Parathyroid adenoma (tissue), 2 donors: ENCODE measurements around the gene NADK.
A peak's percentile ranks its signal among the peaks of the same experiment; 100 is the strongest.

Source experiments
- H2AFZ ChIP-seq: fragments of 300-600 bp; sonication (generic); one replicate; pipeline ENCODE4 v1.7.0; 2017; ENCODE audit warnings: antibody characterized with exemption, mild to moderate bottlenecking
- H3K27ac ChIP-seq: fragments of 300-600 bp; sonication (generic); one replicate; pipeline ENCODE4 v1.7.0; 2017
- H3K27me3 ChIP-seq: fragments of 300-600 bp; sonication (generic); one replicate; pipeline ENCODE4 v1.7.0; 2017; ENCODE audit warnings: low read length; ENCODE audit not compliant: control insufficient read depth, insufficient read depth
- H3K36me3 ChIP-seq: fragments of 300-600 bp; sonication (generic); one replicate; pipeline ENCODE4 v1.7.0; 2017; ENCODE audit warnings: low read length; ENCODE audit not compliant: control insufficient read depth, insufficient read depth
- H3K4me1 ChIP-seq: fragments of 300-600 bp; sonication (generic); one replicate; pipeline ENCODE4 v1.7.0; 2017; ENCODE audit warnings: control low read depth
- H3K4me2 ChIP-seq: fragments of 300-600 bp; sonication (generic); one replicate; pipeline ENCODE4 v1.7.0; 2017; ENCODE audit warnings: low read length
- H3K4me3 ChIP-seq: fragments of 300-600 bp; sonication (generic); one replicate; pipeline ENCODE4 v1.7.0; 2017; ENCODE audit warnings: low read depth, low read length
- H3K79me2 ChIP-seq: fragments of 300-600 bp; sonication (generic); one replicate; pipeline ENCODE4 v1.7.0; 2017; ENCODE audit warnings: control low read depth
- H3K9ac ChIP-seq: fragments of 300-600 bp; sonication (generic); one replicate; pipeline ENCODE4 v1.7.0; 2017; ENCODE audit warnings: mild to moderate bottlenecking
- H3K9me3 ChIP-seq: fragments of 300-600 bp; sonication (generic); one replicate; pipeline ENCODE4 v1.7.0; 2017; ENCODE audit warnings: low read length; ENCODE audit not compliant: control insufficient read depth
- TF ChIP-seq, protein P1 (sequence below): fragments of 300-600 bp; sonication (generic); IDR thresholded peaks from one replicate; pipeline ENCODE4 v1.7.0; 2017; ENCODE audit warnings: antibody characterized with exemption, mild to moderate bottlenecking
- donor health status: primary hyperparathyroidism.

The NADK gene

DNA sequence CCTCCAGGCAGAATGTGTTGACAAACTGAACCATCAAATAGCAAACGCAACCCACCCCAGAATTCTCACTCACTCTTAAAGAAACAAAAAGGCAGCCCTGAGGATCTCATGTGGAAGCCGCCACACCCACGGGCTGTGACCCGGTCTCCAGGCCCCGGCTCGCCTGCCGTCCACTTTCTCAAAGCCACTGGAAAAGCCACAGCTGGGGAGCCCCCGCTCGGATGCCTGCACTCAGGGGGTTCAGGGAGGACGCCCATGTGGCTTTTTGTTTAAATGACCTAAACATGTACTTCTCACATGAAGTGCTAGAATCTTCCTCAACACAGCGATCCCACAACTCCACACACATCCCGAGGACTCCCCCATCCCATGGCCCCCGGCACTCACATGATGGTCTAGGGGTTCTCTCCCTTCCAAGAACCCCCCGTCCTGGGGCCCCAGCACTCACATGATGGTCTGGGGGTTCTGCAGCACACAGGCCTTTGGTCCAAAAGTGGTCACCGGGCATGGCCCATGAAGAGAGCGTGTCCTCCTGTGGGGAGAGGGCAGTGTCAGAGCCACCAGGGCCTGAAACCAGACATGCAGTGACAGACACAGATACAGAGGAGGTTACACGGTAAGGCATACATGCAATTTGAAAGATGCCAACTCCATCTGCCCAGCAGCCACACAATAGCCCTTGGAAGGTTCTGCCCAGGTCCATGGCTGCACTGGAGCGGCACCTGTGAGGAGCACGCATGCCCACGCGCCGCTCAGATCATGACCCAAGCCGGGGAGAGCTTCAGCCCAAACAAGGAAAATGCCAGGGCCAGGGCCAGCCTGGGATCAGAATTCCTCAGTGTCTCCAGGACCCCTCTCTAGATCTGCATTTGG is 16.5 kb downstream of the NADK start:
- H2AFZ ChIP-seq, result no peak overlapping the region
- H3K79me2 ChIP-seq, result peaks cover 4% of the 10 kb centered on the region
- no peak overlapping the region for H3K27ac ChIP-seq
- no peak overlapping the region for H3K4me3 ChIP-seq
- no peak overlapping the region for H3K4me2 ChIP-seq
- no peaks in the 10 kb centered on the region for H3K36me3 ChIP-seq
- H3K27me3 ChIP-seq, result no peaks in the 10 kb centered on the region
- TF ChIP-seq, protein P1, sequence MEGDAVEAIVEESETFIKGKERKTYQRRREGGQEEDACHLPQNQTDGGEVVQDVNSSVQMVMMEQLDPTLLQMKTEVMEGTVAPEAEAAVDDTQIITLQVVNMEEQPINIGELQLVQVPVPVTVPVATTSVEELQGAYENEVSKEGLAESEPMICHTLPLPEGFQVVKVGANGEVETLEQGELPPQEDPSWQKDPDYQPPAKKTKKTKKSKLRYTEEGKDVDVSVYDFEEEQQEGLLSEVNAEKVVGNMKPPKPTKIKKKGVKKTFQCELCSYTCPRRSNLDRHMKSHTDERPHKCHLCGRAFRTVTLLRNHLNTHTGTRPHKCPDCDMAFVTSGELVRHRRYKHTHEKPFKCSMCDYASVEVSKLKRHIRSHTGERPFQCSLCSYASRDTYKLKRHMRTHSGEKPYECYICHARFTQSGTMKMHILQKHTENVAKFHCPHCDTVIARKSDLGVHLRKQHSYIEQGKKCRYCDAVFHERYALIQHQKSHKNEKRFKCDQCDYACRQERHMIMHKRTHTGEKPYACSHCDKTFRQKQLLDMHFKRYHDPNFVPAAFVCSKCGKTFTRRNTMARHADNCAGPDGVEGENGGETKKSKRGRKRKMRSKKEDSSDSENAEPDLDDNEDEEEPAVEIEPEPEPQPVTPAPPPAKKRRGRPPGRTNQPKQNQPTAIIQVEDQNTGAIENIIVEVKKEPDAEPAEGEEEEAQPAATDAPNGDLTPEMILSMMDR, result no peak
- H3K9me3 ChIP-seq, result no peaks in the 10 kb centered on the region
- H3K4me1 ChIP-seq, result no peaks in the 10 kb centered on the region
- H3K9ac ChIP-seq, result no peak overlapping the region

DNA sequence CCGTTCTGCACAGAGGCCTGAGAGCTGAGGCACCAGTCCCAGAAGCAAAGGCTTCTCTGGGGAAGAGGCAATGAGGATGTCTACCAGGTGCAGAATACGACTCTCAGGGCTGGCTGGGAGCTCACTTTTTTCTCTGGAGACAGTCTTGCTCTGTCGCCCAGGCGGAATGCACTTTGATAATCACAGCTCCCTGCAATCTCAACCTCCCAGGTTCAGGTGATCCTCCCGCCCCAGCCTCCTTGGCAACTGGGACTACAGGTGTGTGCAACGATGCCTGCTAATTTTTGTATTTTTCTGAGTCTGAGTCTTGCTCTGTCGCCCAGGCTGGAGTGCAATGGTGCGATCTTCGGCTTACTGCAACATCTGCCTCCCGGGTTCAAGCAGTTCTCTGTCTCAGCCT is 17.6 kb downstream of the NADK start:
- Histone ChIP-seq H3K27me3 (no peaks in the 10 kb centered on the region), H3K27ac (no peak overlapping the region), H2AFZ (no peak overlapping the region), H3K9me3 (no peaks in the 10 kb centered on the region), H3K79me2 (peaks cover 4% of the 10 kb centered on the region), H3K4me3 (no peak overlapping the region), H3K9ac (no peak overlapping the region), H3K4me2 (no peak overlapping the region), H3K36me3 (no peaks in the 10 kb centered on the region), H3K4me1 (no peaks in the 10 kb centered on the region)
- TF ChIP-seq, protein P1, result no peak

DNA sequence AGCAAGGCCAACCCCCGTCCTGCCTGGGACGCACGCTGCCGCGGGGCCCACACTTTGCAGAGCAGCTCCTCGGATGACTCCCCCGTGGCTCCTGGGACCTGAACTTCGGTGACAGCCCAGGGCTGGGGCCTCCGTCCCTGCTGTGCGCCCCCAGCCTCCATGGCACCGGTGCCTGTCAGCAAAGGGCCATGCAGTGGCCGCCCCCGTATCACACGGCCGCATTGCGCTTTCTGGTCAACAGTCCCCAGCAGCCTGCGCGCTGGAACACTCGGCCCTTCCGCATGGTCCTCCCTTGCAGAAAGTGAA is 18.0 kb downstream of the NADK start:
- H3K9me3 ChIP-seq, result no peaks in the 10 kb centered on the region
- no peak overlapping the region for H3K27ac ChIP-seq
- H3K79me2 ChIP-seq, result peaks cover 4% of the 10 kb centered on the region
- no peak overlapping the region for H3K4me3 ChIP-seq
- H3K9ac ChIP-seq, result no peak overlapping the region
- no peaks in the 10 kb centered on the region for H3K27me3 ChIP-seq
- H3K4me2 ChIP-seq, result no peak overlapping the region
- H2AFZ ChIP-seq, result no peak overlapping the region
- H3K36me3 ChIP-seq, result no peaks in the 10 kb centered on the region
- no peaks in the 10 kb centered on the region for H3K4me1 ChIP-seq
- TF ChIP-seq, protein P1, result no peak

DNA sequence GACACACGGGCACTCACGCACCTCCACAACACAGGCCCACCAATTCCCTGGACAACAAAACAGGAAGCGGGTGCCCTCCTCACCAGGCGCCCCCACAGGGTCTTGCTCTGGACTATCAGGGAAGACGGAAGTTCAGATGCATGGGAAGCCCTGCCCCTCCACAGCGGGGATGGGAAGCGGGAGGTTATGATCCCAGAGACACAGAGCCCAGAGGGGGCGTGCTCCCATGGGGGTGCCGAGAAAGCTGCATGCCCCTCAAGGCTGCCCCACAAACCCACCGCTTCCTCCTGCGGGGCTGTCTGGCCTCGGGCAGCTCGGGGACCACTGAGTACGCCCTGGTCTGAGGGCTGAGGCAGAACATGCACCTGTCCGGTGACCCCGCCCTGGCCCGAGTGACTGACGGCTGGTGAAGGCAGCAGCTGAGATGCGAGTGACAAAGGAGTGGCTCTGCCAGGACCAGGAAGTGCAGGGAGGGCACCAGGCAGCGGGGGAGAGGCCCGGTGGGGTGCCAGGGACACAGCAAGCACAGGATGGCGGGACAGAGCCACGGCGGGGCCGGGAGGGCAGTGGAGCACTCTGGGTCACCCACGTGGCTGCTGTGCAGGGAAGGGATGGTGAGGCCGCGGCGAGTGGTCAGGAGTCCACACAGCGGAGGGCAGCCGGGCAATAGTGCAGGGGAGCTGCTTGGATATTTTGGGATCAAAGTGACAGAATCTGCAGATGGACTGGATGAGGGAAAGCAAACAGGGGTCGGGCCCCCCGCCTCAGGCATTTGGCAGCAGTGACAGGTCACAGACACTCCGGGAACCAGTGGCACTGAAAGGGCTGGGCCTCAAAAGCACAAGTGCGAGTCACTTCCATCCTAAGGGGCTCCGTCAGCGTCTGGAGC is 18.6 kb downstream of the NADK start:
- H2AFZ ChIP-seq, result no peak overlapping the region
- peaks cover 4% of the 10 kb centered on the region for H3K79me2 ChIP-seq
- H3K9me3 ChIP-seq, result no peaks in the 10 kb centered on the region
- H3K9ac ChIP-seq, result no peak overlapping the region
- no peak overlapping the region for H3K4me3 ChIP-seq
- no peaks in the 10 kb centered on the region for H3K4me1 ChIP-seq
- peak overlapping the region; percentile 52 for H3K4me2 ChIP-seq
- H3K27me3 ChIP-seq, result no peaks in the 10 kb centered on the region
- H3K27ac ChIP-seq, result no peak overlapping the region
- TF ChIP-seq, protein P1, result no peak
- no peaks in the 10 kb centered on the region for H3K36me3 ChIP-seq
